Hematopoietic multipotent progenitor cell treated with erythropoietin and hydrocortisone succinate and interleukin-3 and kit ligand, for 15 days (in vitro differentiated cells): ENCODE results near the gene PLCXD1.
"Not testable (repeated sequence)": the region's sequence is repeated elsewhere in the genome, so short reads cannot be mapped to it uniquely, and the experiment has no call there.

Source experiments
- DNase-seq: peaks from one replicate; pipeline ENCODE4 v3.0.0-alpha.2; 2015; ENCODE audit warnings: low spot score

The PLCXD1 gene

DNA sequence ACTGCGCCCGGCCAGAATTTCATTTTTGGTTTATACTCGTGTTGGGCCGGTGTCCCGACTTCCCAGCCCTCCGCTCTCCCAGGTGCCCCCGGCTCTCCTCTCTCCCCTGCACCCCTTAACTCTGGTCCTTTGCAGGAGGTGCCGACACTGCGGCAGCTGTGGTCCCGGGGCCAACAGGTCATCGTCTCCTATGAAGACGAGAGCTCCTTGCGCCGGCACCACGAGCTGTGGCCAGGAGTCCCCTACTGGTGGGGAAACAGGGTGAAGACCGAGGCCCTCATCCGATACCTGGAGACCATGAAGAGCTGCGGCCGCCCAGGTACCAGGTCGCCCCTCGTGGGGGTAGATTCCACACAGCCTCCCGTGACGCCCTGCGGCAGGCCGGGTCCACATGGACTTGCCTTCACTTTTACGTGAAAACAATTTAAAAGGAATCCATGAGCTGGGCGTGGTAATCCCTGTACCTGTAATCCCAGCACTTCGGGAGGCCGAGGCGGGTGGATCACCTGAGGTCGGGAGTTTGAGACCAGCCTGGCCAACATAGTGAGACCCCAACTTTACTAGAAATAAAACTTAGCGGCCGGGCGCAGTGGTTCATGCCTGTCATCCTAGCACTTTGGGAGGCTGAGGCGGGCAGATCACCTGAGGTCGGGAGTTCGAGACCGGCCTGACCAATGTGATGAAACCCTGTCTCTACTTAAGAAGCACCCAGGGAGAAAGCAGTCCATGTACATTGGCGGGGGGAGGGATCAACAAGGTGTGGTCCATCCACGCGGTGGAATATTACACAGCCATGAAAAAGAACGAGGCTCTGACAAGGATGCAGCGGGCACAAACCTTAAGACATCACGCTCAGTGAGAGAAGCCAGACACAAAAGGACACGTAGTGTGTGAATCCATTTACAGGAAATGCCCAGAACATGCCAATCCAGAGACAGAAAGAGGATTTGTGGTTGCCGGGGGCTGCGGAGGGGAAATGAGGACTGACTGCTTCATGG lies 12.0 kb downstream of the PLCXD1 start:
- DNase-seq, result no peak

DNA sequence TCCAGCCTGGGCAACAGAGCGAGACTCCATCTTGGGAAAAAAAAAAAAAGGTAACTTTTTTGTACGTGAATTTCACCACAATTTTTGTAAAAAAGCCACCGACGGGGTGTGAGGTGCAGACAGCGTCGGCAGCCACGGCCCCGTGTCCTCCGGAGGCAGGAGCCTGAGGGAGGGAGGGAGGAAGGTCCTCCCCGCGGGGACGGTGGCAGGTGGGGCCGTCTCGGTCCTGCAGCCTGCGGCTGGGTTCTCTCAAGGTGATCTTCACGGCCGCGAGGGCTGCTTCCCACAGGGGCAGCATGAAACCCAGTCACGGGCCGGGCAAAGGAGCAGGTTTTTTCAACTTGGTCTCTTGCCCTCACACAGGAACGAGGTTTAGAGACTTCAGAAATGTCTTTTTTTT lies 14.0 kb downstream of the PLCXD1 start:
- DNase-seq, result no peak

DNA sequence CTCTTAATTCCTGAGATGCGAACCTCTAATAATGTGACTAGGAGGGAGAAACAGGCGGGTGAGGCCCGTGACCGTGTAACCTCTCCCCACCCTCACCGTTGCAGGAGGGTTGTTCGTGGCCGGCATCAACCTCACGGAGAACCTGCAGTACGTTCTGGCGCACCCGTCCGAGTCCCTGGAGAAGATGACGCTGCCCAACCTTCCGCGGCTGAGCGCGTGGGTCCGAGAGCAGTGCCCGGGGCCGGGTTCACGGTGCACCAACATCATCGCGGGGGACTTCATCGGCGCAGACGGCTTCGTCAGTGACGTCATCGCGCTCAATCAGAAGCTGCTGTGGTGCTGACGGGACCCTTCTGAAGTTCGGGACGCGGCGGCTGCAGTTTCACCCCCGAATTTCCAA lies 17.8 kb downstream of the PLCXD1 start:
- no peak for DNase-seq

DNA sequence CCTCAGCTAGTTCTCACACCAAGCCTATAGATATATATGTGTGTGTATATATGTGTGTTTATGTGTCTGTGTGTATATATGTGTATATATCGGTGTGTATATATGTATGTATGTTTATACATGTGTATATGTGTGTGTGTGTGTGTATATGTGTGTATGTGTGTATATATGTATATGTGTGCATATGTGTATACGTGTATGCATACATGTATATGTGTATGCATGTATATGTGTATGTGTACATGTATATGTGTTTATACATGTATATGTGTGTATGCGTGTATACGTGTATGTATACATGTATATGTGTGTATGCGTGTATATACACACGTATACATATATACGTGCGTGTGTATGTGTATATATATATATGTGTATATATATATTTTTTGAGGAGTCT lies 19.2 kb downstream of the PLCXD1 start:
- DNase-seq, result no peak

DNA sequence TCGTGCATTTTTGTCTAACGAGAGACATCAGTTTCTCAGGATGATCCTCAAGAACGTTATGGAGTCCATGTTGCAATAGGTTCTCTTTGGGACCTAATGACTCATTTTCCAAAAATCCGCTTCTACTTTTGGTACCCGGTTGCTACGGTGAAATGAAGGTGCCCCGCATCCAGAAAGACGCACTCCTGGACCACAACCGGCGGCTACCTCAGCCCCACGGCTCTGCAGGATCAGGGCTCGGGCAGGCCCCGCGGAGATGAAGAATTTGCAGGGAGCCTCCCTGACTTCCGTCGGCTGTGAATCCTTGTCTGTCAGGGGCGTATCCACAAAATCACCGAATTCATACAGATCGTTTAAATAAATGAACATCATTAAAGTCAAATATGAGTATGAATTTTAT lies 21.8 kb downstream of the PLCXD1 start:
- DNase-seq, result no peak

DNA sequence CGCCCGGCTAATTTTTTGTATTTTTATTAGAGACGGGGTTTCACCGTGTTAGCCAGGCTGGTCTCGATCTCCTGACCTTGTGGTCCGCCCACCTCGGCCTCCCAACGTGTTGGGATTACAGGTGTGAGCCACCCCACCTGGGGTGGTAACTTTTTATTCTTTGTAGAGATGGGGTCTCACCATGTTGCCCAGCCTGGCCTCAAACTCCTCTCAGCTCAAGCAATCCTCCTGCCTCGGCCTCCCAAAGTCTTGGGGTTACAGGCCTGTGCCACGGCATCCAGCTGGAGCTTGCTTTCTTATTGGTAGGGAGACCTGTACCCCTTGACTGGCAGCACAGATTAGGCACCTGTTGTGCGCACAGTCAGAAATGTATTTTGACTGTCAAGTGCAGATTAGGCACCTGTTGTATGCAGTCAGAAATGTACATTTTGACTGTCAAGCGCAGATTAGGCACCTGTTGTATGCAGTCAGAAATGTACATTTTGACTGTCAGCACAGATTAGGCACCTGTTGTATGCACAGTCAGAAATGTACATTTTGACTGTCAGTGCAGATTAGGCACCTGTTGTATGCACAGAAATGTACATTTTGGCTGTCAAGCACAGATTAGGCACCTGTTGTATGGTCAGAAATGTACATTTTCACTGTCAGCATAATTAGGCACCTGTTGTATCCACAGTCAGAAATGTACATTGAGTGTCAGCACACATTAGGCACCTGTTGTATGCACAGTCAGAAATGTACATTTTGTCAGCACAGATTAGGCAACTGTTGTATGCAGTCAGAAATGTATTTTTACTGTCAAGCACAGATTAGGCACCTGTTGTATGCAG lies 24.8 kb downstream of the PLCXD1 start:
- not testable (repeated sequence) for DNase-seq

DNA sequence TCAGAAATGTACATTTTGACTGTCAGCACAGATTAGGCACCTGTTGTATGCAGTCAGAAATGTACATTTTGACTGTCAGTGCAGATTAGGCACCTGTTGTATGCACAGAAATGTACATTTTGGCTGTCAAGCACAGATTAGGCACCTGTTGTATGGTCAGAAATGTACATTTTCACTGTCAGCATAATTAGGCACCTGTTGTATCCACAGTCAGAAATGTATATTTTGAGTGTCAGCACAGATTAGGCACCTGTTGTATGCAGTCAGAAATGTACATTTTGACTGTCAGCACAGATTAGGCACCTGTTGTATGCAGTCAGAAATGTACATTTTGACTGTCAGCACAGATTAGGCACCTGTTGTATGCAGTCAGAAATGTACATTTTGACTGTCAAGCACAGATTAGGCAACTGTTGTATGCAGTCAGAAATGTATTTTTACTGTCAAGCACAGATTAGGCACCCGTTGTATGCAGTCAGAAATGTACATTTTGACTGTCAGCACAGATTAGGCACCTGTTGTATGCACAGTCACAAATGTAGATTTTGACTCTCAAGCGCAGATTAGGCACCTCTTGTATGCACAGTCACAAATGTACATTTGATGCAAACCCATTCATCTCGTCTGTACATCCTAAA lies 25.6 kb downstream of the PLCXD1 start:
- not testable (repeated sequence) for DNase-seq

DNA sequence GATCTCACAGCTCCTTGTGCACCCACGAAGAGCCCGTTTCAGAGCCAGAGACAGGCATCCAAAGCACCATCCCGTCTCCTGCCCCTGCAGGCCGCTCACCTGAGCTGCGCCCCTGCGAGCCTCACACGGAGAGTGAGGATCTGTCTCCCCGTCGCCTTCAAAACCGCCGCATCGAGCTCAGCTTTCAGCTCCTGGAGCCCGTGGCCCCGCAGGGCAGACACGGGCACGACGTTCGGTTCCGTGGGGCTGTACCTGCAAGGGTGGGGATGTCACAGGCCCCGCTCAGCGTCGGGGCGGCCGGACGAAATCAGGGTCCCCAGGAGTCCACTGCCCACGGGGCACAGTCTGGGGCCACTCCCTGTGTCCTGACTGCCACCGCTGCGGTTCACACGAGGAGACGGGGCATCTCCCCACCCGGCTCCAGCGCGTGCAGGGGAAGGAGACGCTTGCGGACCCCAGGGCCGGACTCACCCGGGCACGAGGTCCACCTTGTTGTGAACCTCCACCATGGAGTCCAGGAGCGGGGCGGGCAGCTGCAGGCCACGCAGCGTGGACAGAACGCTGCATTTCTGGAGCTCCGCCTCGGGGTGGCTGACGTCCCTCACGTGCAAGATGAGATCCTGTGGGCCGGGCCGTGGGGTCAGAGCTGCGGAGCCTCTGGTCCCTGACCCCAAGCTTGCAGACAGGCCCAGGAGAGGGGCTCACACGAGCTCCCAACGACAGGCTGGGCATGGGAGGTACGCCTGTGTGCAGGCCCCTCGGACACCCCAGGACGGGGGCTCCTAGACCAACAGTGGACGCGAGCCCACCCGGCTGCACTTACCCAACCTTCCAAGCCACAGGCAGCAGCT lies 26.3 kb downstream of the PLCXD1 start:
- no peak for DNase-seq

DNA sequence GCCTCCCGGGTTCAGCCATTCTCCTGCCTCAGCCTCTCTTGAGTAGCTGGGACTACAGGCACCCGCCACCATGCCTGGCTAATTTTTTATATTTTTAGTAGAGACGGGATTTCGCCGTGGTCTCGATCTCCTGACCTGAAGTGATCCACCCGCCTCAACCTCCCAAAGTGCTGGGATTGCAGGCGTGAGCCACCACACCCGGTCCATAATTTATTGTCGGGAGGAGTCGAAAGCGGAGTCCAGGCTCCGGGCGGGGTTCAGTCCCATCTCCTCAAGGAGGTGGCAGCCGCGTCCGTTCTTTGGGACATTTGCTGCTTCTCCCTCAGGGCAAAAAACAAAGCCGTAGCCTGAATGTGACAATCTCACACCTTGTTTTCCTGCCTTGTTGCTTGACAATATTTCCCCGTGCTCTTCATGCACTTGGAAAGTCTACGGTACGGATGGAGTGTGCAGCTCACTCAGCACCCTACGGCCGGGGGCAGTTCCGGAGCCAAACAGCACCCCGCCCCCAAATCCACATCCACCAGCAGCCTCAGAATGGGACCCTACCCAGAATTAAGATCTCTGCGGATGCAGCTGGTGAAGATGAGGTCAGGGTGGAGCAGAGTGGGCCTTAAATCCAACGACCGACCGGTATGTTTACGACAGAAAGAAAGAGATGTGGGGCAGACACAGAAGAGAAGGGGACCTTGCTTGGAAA lies 27.8 kb downstream of the PLCXD1 start:
- no peak for DNase-seq

DNA sequence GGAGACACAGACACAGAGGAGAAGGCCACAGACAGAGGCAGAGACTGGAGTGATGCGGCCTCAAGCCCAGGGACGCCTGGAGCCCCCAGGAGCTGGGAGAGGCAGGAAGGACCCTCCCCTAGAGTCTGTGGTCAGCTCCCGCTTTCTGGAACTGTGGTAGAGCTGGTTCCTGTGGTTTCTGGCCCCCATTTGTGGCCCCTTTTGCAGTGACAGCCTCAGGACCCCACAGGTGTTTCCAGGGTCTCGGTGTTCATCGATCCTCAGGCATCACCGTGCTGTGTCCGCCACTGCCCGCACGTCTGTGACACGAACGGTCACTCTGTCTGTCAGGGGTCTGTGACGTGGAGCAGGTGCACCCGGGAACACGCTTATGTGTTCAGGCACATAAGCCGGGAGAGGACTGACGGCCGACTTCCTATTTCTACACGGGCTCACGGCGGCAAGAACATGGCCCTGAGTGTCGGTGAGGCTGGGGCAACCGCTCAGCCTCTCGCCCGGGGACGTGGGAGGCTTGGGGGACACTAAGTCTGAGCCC lies 29.5 kb downstream of the PLCXD1 start:
- DNase-seq, result no peak

DNA sequence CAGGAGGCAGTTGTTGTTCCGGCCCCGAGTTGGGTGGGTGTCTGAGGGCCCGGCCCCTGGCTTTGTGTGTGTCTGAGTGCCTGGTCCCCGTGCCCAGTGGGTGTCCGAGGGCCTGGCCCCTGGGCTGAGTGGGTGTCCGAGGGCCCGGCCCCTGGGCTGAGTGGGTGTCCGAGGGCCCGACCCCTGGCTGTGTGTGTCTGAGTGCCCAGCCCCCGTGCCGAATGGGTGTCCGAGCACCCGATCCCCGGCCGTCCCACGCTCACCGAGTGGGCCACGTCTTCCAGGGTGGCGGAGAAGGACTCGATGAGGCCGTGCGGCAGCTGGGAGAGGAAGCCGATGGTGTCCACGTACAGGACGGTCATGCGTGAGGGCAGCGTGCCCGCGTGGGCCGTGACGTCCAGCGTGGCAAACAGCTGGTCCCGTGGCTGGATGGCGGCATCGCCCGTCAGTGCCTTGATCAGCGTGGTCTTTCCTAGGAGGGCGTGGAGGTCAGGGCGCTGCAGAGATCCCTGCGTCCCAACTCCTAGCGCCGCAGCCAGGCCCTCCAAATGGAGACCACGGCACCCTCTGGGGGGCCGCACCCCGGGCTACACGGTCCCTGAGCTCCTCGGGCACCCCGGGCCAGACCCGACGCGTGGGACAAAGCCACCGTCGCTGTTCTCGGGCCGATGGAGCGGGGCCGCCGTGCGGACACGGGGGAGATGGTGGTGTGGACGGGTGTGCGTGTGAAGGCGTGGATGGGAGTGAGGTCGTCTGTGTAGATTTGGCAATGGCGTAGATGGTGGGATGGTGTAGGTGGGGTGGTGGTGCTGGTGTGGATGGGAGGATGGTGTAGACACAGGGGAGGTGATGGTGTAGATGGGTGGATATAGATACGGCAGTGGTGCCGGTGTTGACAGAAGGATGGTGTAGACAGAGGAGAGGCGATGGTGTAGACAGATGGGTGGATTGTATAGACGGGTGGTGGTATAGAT lies 30.3 kb downstream of the PLCXD1 start:
- DNase-seq, result no peak

DNA sequence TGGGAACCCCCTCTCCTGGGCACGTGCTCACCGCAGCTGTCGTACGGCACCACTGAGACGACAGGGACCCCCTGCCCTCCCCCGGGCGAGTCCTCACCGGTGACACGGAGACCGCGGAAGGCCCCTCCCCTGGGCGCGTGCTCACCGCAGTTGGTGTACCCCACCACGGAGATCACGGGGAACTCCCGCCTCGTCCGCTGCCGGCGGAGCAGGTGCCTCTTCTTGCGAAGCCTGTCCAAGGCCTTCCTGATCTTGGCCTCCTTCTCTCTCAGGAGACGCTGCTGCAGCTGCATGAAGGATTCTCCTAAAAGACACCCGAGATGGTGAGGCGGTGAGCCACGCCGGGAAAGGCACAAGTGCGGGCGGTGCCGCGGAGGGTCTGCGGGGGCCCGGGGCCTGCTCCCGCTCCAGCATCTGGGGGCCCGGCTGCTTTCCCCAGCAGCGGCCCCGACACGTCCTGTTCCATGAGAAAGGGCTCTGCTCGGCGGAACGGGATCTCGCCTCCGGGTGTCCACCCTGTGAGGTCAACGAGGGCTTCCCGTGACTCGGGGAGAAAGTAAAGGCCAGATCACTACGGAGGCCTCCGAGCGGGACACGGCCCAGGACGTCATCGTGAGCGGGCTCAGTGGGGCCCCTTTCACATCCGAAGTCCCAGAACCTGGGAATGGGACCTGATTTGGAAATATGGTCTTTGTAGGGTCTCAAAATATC lies 31.6 kb downstream of the PLCXD1 start:
- DNase-seq, result no peak

DNA sequence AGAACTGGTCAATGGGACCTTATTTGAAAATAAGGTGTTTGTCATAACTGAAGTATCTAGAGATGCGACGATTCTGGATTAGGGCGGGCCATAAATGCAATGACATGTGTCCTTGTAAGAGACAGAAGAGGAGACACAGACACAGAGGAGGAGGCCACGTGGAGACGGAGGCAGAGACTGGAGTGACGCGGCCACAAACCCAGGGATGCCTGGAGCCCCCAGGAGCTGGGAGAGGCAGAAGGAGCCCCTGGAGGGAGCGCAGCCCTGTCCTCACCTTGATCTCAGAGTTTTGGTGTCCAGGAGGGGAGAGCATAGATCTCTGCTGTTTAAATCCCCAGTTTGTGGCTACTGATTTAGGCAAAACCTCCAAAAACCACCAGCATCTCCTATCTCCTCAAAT lies 32.4 kb downstream of the PLCXD1 start:
- no peak for DNase-seq

DNA sequence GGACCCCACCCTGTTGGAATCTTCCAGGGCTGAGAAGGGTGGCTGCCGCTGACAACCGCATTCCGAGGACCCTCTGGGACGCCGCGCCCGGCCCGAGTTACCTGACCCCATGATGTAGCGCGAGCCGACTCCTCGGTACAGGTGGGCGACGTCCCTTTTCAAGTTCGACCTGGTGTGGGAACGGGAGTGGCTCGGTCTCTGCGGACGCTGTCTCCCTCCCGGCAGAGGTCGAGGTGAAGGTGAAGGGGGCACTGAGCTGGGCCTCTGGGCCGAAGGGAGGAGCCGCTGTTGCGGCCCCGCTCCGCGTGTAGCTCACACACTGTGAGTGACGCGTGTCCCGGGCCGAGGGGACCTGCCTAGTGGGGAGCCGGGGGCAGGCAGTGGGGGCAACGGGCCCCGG lies 32.9 kb downstream of the PLCXD1 start:
- DNase-seq, result no peak

DNA sequence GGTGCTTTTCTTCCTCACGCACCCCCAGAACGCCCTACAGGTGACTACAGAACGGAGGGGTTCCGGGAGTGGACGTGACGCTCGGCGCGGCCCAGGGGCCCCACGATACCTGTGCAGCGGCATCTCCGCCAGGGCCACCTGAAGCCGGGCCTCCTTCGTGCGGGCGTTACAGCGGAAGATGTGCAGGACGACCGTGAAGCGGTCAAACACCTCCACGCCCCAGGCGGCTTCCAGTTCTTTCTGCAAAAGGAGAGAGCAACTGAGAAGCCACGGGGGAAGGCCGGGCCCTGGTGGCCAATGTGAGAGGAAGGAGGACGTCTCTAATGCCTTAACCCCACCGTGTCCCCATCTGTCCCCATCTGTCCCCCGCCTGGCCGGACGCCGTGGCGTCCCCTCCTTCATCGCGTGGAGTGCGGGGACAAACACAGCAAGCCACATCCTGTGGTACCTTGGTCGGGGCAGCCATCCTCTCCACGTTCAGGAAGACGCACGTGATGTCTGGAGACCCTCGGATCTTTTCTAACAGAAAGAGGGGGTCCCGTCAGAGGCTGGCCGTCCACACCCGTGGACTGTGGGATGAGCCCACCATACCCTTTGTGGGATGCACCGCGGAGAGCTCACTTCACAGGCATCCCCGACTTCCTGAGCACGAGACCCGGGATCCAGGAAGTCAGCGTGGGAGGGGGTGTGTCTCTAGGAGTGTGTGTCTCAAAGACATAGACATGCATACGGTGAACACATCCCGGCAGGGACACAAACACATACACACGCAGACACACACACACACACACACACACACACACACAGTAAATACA lies 33.8 kb downstream of the PLCXD1 start:
- no peak for DNase-seq

DNA sequence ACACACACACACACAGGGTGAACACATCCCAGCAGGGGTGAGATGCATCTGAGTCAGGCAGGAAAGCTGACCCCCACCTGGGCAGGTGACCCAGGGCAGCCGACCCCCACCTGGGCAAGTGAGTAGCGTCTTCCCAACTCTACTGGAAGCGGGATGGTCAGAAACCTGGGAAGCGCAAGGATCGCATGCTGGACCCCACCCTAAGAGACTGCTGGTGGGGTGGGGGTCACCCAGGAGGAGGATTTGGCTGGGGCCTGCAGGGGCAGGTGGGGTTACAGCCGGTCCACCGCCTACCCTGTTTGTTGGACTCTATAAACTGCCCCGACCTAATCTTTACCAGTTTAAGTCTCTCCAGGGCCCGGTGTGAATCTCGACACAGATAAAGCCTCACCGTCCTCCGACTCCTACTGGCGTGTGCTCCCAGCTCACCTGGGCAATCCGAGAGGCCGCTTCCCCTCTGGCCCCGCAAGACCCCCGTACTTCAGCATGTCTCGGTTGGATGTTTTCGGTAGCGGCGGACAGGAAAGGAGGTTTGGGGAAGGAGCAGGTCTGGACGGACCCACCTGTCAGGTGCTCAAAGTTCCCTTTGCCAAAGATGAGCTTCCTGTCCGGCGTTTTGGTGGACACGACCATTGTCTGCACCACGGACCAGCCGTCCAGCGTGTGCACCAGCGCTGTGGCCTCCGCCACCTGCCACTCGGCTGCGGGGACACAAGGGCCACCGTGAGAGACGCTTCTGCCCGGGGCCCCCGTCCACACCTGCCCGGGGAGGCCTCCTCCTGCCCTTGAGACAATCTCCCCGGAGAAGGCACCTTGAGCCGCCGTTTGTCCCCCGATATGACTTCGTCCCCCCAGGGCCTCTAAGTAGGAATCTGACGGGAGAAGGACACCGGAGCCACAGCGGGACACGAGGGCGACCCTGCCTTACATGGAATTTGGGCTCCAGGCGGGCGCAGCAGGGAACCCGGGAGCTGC lies 35.5 kb downstream of the PLCXD1 start:
- no peak for DNase-seq
